GM18508 (cell line): ENCODE measurements around the gene SMU1.
"Not testable (repeated sequence)": the region's sequence is repeated elsewhere in the genome, so short reads cannot be mapped to it uniquely, and the experiment has no call there.

Experiments used
- ATAC-seq: cut with Tn5 transposase; IDR thresholded peaks from one replicate; pipeline ENCODE4 v1.9.1; 2021; ENCODE audit warnings: moderate number of reproducible peaks; ENCODE audit not compliant: insufficient read depth, unreplicated experiment

SMU1 gene

DNA sequence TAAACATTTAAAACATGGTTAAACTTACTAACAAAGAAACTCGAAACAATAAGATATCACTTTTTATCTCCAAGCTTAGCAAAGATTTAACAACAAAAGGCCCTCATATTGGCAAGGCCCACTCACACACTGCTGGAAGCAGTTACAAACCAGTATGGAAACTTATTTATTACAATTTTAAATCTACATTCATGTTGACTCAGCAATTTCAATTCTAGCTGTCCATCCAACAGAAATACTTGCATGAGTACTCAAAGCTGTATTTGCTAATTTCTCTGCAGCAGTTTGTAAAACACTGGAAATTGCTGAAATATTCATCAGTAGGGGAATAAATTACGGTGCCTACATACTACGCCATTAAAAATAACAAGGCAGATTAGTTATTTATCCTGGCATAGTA lies 54.2 kb downstream of the SMU1 start:
- ATAC-seq: no peak

GRCh38 chr9:33019797-33020196 lies 56.7 kb downstream of the SMU1 start:
- no peak for ATAC-seq

DNA sequence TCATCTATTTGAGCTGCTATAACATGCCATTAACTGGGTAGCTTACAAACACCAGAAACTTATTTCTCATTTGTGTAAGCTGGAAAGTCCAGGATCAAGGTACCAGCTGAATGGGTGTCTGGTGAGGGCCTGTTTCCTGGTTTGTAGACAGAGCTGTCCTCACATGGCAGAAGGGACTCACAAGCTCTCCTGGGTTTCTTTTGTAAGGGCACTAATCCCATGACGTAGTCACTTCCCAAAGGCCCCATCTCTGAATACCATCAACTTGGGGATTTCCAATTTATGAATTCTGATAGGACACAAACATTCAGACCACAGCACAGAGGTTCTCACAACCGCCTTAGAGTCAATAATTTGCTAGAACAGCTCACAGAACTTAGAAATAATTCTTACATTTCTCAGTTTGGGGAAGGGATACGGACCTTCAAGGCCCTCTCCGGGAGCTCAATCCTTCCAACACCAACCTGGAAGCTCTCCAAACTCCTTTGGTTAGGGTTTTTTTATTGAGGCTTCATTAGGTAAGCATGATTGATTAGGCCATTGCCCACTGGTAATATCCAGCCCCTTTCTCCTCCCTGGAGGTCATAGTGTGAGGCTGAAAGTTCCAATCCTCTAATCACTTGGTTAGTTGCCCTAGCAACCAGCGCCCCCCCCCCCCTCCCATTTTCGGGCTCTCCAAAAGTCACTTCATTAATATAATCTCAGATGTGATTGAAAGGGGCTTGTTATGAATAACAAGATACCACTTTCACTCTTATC lies 59.0 kb downstream of the SMU1 start:
- ATAC-seq: peak; percentile 46

DNA sequence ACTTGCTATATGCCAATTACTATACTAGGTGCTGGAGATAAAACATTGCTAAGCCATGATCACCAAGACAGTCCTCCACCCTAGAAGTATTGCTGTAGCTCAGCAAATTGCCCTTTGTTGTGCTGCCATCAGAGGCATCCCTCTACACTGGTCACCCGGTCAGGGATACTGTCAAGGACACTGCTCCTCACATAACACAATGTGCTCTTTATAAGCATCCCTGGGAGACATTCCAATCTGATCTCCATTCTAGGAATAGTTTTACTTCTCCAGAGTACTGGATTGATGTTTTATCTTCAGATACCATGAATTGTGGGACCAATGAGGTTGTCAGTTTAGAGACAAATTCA lies 61.8 kb downstream of the SMU1 start:
- ATAC-seq: no peak

GRCh38 chr9:33013962-33014664 lies 62.4 kb downstream of the SMU1 start:
- ATAC-seq: no peak

GRCh38 chr9:33012328-33013069 lies 64.0 kb downstream of the SMU1 start:
- ATAC-seq: no peak

DNA sequence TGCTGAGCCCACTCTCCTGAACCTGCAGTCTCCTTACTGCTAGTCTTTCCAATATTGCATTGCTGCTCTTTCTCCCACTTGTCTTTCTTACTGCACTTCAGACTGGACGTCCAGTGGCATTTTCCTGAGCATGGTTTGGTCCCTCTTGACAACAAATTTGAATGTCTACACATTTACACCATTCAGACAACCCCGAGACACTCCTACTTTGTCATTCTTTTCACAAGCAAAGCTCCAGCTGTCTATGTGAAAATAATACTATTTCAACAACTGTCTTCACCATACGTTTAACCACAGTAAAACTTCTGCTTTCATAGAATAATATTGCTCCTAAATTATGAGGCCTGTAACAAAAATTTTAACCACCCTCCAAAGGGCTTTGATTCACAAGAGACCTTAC lies 64.6 kb downstream of the SMU1 start:
- no peak for ATAC-seq

DNA sequence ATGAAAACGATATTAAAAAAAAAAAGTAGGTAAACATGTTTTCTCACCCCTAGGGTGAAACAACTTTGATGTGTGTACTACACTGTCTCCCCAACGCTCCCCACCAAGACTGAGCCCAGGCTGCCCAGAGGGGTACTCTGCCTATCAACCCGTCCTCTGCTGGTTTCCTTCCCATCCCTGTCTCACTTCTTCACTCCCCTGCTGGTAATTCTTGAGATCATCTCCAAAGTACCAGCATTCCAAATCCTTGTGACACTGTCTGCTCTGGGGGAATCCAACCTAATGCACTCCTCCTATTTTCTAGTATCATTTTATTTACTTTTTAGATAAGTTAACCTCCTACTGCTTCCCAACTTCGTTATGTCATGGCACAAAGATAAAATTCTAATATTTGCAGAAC lies 68.7 kb downstream of the SMU1 start:
- ATAC-seq: no peak

GRCh38 chr9:33005335-33005734 lies 71.1 kb downstream of the SMU1 start:
- not testable (repeated sequence) for ATAC-seq

DNA sequence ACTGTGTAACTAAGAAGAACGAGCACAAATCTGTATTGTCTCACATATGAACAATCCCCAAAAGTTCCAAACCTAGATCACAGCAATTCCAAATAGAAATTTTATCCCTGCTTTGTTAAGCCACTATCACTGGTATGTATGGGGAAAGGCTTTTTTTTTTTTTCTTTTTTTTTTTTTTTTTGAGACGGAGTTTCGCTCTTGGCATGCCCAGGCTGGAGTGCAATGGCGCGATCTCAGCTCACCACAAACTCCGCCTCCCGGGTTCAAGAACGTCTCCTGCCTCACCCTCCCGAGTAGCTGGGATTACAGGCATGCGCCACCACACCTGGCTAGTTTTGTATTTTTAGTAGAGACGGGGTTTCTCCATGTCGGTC lies 75.8 kb downstream of the SMU1 start:
- not testable (repeated sequence) for ATAC-seq

DNA sequence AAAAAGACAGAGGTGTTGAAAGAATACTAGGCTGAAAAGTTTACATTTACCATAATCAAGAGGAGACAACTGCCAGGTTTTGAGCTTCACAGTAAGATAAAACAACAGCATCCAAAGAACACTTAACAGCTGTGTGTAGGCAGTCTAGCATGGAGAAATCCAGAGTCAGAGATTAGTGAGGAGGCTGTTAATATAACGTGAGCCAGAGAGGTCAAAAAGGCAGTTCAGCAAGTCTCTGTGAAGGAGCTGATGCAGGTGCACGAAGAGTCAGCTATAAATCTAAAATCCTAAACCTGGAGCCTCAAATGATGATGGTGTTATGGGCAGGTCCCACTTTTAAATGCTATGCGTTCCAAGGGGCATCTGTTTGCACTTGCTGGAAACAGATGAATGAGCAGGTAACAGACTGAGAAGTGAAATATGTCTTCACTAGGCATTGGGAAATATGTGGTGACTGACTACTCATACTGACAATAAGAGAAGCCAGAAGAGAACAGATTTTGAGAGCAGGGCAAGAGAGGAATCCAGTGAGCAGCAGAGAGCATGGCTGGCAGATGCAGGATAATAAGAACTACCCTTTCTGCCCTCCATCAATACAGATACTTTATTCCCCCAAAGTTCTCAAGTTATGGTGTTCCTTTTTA lies 83.8 kb downstream of the SMU1 start:
- no peak for ATAC-seq

GRCh38 chr9:32991897-32992594 lies 84.4 kb downstream of the SMU1 start:
- ATAC-seq: no peak
